CD14-positive monocyte (primary cell): ENCODE measurements around the gene APBA2. TPM values are rescaled to one million over a fixed set of nuclear protein-coding genes. Genes with fewer than 3 reads are reported as not detected.

Experiments used
- DNase-seq, 3 donors: peaks; one replicate each; pipeline ENCODE4 v3.0.0-alpha.2; 2011 to 2022
- H2AFZ ChIP-seq: 2 replicates; pipeline ENCODE4 v1.6.0; 2012; ENCODE audit warnings: mild to moderate bottlenecking, low read depth, low read length, inconsistent platforms; ENCODE audit not compliant: insufficient read depth, poor library complexity, severe bottlenecking
- H3K27ac ChIP-seq, 2 donors: 1 replicate in 1 of 2; 2 replicates in 1 of 2; pipeline ENCODE4 v1.5.1; 2012 to 2013; ENCODE audit warnings: low read length in 2 of 2, control low read depth in 1 of 2, inconsistent platforms in 1 of 2, low read depth in 1 of 2, mild to moderate bottlenecking in 1 of 2
- H3K27me3 ChIP-seq, 2 donors: one replicate each; pipeline versions ENCODE4 v1.6.0 to v1.6.1; 2011 to 2013; ENCODE audit warnings: low read length in 2 of 2; ENCODE audit not compliant: control insufficient read depth in 2 of 2, insufficient read depth in 2 of 2
- H3K36me3 ChIP-seq, 2 donors: replicated peaks in 1 of 2; 1 replicate in 1 of 2; 2 replicates in 1 of 2; pipeline versions ENCODE4 v1.5.1 to v1.6.1; 2012 to 2013; ENCODE audit warnings: low read length in 2 of 2, control low read depth in 1 of 2, inconsistent platforms in 1 of 2, mild to moderate bottlenecking in 1 of 2; ENCODE audit not compliant: insufficient read depth in 2 of 2, control insufficient read depth in 1 of 2
- H3K4me1 ChIP-seq, 2 donors: 1 replicate in 1 of 2; 2 replicates in 1 of 2; pipeline versions ENCODE4 v1.5.1 to v1.6.1; 2012 to 2013; ENCODE audit warnings: low read length in 2 of 2, control low read depth in 1 of 2, inconsistent platforms in 1 of 2, mild to moderate bottlenecking in 1 of 2, moderate library complexity in 1 of 2; ENCODE audit not compliant: insufficient read depth in 2 of 2, control insufficient read depth in 1 of 2
- H3K4me2 ChIP-seq: replicated peaks from 2 replicates; pipeline ENCODE3; 2012; ENCODE audit warnings: low read length, moderate library complexity, mild to moderate bottlenecking; ENCODE audit not compliant: poor library complexity, severe bottlenecking; ENCODE audit errors: extremely low read depth
- H3K4me3 ChIP-seq, 3 experiments: fragments of 200-600 bp in 1 of 3; sonication (generic) in 1 of 3; replicated peaks in 1 of 3; 1 replicate in 2 of 3; 2 replicates in 1 of 3; pipeline ENCODE4 v1.5.1; 2011 to 2013; ENCODE audit warnings: low read length in 3 of 3, mild to moderate bottlenecking in 3 of 3, control low read depth in 2 of 3, low read depth in 2 of 3, inconsistent platforms in 1 of 3, moderate library complexity in 1 of 3
- H3K79me2 ChIP-seq: 2 replicates; pipeline ENCODE4 v1.6.0; 2012; ENCODE audit warnings: mild to moderate bottlenecking, control low read depth, inconsistent platforms, low read length, moderate library complexity; ENCODE audit not compliant: insufficient read depth
- H3K9ac ChIP-seq: 2 replicates; pipeline ENCODE4 v1.6.0; 2017; ENCODE audit warnings: low read length, mild to moderate bottlenecking; ENCODE audit not compliant: insufficient read depth, poor library complexity, severe bottlenecking
- H3K9me3 ChIP-seq, 2 donors: replicated peaks in 1 of 2; 1 replicate in 1 of 2; 2 replicates in 1 of 2; pipeline versions ENCODE4 v1.5.1 to v1.6.1; 2012 to 2013; ENCODE audit warnings: low read length in 2 of 2, control low read depth in 1 of 2; ENCODE audit not compliant: control insufficient read depth in 1 of 2, insufficient read depth in 1 of 2
- H4K20me1 ChIP-seq: 2 replicates; pipeline ENCODE4 v1.6.0; 2012; ENCODE audit warnings: mild to moderate bottlenecking, low read length, control low read depth, moderate library complexity; ENCODE audit not compliant: insufficient read depth
- H3K27ac Mint-ChIP-seq, 7 donors: one replicate each; pipeline ENCODE4 v1.8.0; 2020; ENCODE audit warnings: mild to moderate bottlenecking in 7 of 7, mixed read lengths in 7 of 7, moderate library complexity in 6 of 7, inconsistent platforms in 2 of 7
- H3K27me3 Mint-ChIP-seq, 3 donors: one replicate each; pipeline ENCODE4 v1.8.0; 2021 to 2022; ENCODE audit warnings: low read depth in 3 of 3, mild to moderate bottlenecking in 3 of 3, mixed read lengths in 3 of 3, moderate library complexity in 3 of 3, inconsistent platforms in 1 of 3
- H3K36me3 Mint-ChIP-seq, 2 donors: one replicate each; pipeline ENCODE4 v1.8.0; 2020; ENCODE audit warnings: mixed read lengths in 2 of 2, inconsistent platforms in 1 of 2, mild to moderate bottlenecking in 1 of 2
- H3K4me1 Mint-ChIP-seq: one replicate; pipeline ENCODE4 v1.8.0; 2020; ENCODE audit warnings: mild to moderate bottlenecking, mixed read lengths
- H3K4me3 Mint-ChIP-seq, 2 donors: one replicate each; pipeline ENCODE4 v1.8.0; 2020; ENCODE audit warnings: mild to moderate bottlenecking in 2 of 2, mixed read lengths in 2 of 2, moderate library complexity in 1 of 2
- H3K9me3 Mint-ChIP-seq, 7 donors: one replicate each; pipeline ENCODE4 v1.8.0; 2020 to 2022; ENCODE audit warnings: mixed read lengths in 7 of 7, mild to moderate bottlenecking in 6 of 7, moderate library complexity in 6 of 7, inconsistent platforms in 2 of 7
- CTCF ChIP-seq: fragments of 200-600 bp; IDR thresholded peaks from one replicate; pipeline ENCODE4 v1.8.0; 2022; ENCODE audit warnings: antibody characterized with exemption, mild to moderate bottlenecking
- WGBS: methylation state at CpG from one replicate; pipeline ENCODE4 v1.1.5; 2013; ENCODE audit warnings: missing lambda C conversion rate; ENCODE audit not compliant: insufficient coverage; 5-methylcytosine and 5-hydroxymethylcytosine counted together
- intact Hi-C, 2 donors: fragments of 100-400 bp; cut with micrococcal nuclease; formaldehyde crosslinking; loops; one replicate each; pipeline versions ENCODE4 v1.15.0 to v1.15.1; 2023
- polyA plus RNA-seq, 3 donors: library from polyadenylated mRNA; depleted of rRNA in 1 of 3; unstranded in 2 of 3; stranded (reverse) in 1 of 3; fragments of 300-500 nt in 2 of 3; fragments of >200 nt in 1 of 3; fragmentation: Illumina TruSeq in 2 of 3; gene quantifications; 1 replicate in 2 of 3; 2 replicates in 1 of 3; pipeline ENCODE4 v1.2.3, GENCODE V29; 2012 to 2021

APBA2 gene
- polyA plus RNA-seq, 3 donors = 0.30 TPM; not detected in 2

DNA sequence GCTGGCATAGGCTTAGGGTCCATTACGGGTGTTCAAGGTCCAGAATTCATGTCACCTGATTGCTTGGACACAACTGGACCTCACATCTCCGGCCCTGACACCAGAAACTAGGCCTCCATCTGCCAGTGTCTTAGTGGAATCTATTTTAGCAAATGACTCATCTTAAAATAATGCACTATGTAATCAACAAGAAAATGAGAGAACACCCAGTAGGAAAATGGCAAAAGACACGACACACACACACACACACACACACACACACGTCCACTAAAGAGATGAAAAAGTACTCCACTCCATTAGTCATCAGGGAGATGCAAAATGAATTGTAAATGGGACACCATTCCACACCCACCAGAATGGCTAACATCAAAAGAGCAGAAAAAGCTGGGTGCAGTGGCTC lies 11.2 kb downstream of the APBA2 start:
- H3K36me3 ChIP-seq = no peaks in the 10 kb centered on the region
- no peaks in the 10 kb centered on the region for H3K9me3 ChIP-seq
- H3K79me2 ChIP-seq = no peaks in the 10 kb centered on the region
- H2AFZ ChIP-seq = no peak overlapping the region
- DNase-seq = no peak
- no peak overlapping the region for H3K4me2 ChIP-seq
- H3K27me3 ChIP-seq = no peaks in the 10 kb centered on the region
- no peaks in the 10 kb centered on the region for H3K4me1 ChIP-seq
- H3K9ac ChIP-seq = no peak overlapping the region
- H3K4me3 ChIP-seq = no peak overlapping the region
- peaks cover 0 to 2% (median under 1%) of the 10 kb centered on the region in 7 donors for H3K9me3 Mint-ChIP-seq
- no peaks in the 10 kb centered on the region for H4K20me1 ChIP-seq
- H3K27ac ChIP-seq = no peak overlapping the region
- H3K36me3 Mint-ChIP-seq = no peaks in the 10 kb centered on the region
- WGBS = 100% methylated on average over 2 of the region's 4 CpGs
- H3K27me3 Mint-ChIP-seq = peaks cover 6 to 13% (median 10%) of the 10 kb centered on the region in 3 donors
- no peak overlapping the region for H3K27ac Mint-ChIP-seq
- intact Hi-C loops = no loop called here
- no peaks in the 10 kb centered on the region for H3K4me1 Mint-ChIP-seq
- no peak for TF ChIP-seq CTCF
- H3K4me3 Mint-ChIP-seq = no peak overlapping the region

DNA sequence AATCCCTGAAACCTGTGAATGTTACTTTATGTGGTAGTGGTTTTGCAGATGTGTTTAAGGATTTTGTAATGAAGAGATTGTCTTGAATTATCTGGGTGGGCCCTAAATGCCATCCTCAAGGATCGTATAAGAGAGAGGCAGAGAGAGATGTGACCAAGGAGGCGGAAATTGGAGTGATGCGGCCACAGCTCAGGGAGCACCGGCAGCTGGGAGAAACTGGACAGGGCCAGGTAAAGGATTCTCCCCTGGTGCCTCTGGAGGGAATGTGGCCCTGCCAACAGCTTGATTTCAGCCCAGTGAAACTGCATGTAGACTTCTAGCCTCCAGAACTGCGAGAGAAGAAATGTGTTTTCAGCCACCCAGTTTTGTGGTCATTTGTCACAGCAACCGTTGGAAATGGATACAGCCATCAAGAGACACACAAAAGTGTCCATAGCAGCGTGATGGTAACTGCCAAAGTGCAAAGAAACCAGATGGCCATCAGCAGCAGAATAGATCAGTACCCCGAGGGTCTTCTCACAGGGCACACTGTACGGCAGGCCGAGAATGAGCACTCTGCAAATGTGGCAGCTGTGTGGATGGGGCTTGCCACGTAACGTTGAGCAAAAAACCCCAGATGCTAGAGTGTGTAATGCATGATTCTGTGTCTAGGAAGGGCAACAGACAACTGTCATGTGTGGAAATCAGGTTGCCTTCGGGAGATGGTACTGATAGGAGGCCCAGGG lies 12.2 kb downstream of the APBA2 start:
- DNase-seq = no peak
- Histone ChIP-seq H4K20me1 (no peaks in the 10 kb centered on the region), H3K79me2 (no peaks in the 10 kb centered on the region), H2AFZ (no peak overlapping the region), H3K36me3 (no peaks in the 10 kb centered on the region), H3K4me3 (no peak overlapping the region), H3K9me3 (no peaks in the 10 kb centered on the region), H3K4me2 (no peak overlapping the region), H3K4me1 (no peaks in the 10 kb centered on the region), H3K27ac (no peak overlapping the region), H3K27me3 (no peaks in the 10 kb centered on the region), H3K9ac (no peak overlapping the region)
- no peaks in the 10 kb centered on the region for H3K4me1 Mint-ChIP-seq
- intact Hi-C loops = no loop called here
- TF ChIP-seq CTCF = no peak
- WGBS = 90% methylated on average over 12 of the region's 13 CpGs
- H3K36me3 Mint-ChIP-seq = no peaks in the 10 kb centered on the region
- H3K4me3 Mint-ChIP-seq = no peak overlapping the region
- peaks cover 6 to 13% (median 10%) of the 10 kb centered on the region in 3 donors for H3K27me3 Mint-ChIP-seq
- H3K9me3 Mint-ChIP-seq = peaks cover 0 to 2% (median 2%) of the 10 kb centered on the region in 7 donors
- H3K27ac Mint-ChIP-seq = no peak overlapping the region
